HG03565 (cell line): ENCODE results near the gene TEX13A.
"Not testable (repeated sequence)": the region's sequence is repeated elsewhere in the genome, so short reads cannot be mapped to it uniquely, and the experiment has no call there.

ENCODE experiments used
- ATAC-seq: cut with Tn5 transposase; IDR thresholded peaks from one replicate; pipeline ENCODE4 v1.9.1; 2021; ENCODE audit warnings: mild to moderate bottlenecking, moderate library complexity; ENCODE audit not compliant: unreplicated experiment

Gene TEX13A

DNA sequence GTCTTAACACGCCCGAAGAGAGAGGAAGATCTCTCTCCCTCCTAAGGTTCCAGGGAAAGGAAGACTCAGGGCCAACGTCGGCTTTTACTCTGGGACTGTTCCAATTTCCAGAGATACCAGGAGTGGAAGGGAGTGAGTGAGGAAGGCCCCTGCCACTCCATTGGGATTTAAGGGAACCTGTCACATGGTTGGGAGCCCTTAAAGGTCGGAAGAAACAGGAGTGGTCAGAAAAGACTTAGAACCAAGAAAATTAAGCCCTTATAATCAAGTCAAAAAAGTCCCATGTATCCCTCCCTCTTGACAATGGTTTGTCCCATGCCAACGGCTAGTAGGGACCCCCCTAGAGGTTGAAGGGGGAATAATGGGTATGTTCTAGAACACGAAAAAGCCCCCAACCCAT is at the start of gene TEX13A:
Gene TEX13A (minus strand): TSS at position 59 of the 400 bp plus-strand sequence. CDS start 297 bp downstream, outside the sequence.
- ATAC-seq, result no peak

DNA sequence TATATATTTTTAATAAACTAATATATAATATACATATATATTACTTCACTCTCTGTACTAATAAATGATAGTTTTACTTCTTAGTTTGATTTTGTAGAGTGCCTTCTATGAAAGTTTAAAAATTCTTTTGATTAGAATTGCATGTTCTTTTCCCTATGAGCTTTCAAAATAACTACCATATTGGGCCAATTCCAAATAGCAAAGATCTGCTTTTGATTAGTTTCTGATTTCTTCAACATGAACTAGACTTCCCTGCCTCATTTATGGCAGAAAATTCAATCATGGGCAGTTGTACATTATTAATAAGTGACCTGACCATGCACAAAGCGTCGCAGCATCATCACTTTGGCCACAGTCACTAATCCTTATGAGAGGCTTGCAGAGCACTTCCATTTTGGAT is 48.9 kb upstream of the TEX13A start:
- ATAC-seq, result no peak

DNA sequence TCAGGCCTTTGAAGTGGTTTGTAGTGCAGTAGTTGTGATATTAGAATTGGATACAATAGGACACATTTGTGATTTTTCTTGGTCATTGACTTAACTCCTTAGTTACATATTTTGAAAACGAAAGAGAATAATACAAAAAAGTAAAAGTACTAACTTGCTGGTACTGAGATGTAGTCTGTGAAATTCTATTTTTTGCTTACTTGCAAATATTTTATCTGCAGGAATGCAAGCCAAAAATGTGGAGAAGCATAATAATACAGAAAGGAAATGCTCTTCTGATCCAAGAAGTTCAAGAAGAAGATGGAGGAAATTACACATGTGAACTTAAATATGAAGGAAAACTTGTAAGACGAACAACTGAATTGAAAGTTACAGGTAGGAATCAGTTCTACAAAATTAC is 46.7 kb upstream of the TEX13A start:
- ATAC-seq, result no peak

DNA sequence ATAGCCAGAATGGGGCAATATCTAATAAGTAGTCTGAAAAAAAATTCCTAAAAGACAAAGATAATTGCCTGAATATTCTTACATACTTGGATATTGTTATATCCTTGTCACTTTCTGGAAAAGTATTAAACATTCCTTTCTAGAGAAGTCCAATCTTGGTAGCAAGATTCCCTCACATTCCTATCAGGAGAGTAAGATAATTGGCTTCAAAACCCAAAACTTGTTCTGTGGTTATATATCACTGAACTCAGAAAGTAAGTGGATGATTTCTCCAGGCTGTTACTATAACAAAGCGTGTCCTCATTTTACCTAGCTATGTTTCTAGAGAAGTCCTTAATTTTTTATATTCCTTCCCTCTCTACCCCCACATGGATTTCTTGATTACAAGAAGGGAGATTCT is 46.0 kb upstream of the TEX13A start:
- ATAC-seq, result no peak

- ATAC-seq, result no peak
Observed at GRCh38 chrX:105265093-105265492, 44.6 kb upstream of the TEX13A start.

- no peak for ATAC-seq
Observed at GRCh38 chrX:105263801-105264200, 43.3 kb upstream of the TEX13A start.

DNA sequence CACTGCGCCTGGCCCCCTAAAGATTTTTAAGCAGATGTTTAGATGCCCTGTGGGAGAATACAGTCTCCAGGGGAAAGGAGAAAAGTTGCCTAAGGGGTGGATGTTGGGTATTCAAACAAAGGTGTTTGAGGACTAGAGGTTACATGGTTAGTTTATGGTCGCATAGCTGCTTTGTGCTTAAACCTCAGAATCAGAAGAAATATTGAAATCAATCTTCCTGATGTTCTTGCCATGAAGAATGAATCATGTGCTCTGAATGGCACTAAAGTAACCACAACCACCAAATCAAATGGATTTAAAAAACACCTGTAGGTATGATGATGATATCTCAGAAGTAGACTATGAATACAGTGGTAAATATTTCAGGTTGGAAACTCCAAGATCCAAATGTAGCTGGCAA is 42.7 kb upstream of the TEX13A start:
- ATAC-seq, result no peak

DNA sequence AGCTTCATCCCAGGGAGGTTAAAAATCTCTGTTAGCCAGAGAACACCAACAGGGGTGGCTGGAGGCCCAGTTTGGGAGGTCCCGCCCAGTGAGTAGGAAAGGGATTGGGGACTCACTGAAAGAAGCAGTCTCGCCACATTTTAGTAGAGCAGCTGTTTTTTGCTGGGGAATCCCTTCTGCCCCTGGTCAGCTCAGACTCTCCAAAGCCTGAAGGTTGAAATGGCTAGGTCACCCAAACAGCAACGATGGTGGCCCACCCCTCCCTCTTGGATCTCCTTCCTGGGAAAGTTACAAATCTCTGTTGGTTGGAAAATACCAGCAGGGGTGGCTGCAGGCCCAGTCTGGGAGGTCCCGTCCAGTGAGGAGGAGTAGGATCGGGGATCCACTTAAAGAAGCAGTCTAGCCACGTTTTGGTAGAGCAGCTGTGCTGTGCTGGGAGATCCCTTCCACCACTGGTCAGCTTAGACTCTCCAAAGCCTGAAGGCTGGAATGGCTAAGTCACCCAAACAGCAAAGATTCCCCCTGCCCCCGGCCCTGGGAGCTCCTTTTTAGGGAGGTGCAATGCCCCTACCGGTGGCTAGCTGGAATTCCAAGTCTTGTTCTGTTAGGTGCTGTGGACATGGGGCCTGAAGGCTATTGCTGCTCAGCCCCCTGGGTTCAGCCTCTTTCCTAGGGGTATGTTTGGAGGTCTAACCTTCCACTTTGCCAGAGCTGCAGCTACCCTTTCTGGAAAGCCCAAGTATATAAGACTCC is 40.0 kb upstream of the TEX13A start:
- ATAC-seq, result no peak

GRCh38 chrX:105241056-105241455 is 20.6 kb upstream of the TEX13A start:
- ATAC-seq, result no peak

- ATAC-seq, result not testable (repeated sequence)
Observed at GRCh38 chrX:105237407-105237806, 16.9 kb upstream of the TEX13A start.

- ATAC-seq, result no peak
Observed at GRCh38 chrX:105229146-105229545, 8.7 kb upstream of the TEX13A start.

- ATAC-seq, result no peak
Observed at GRCh38 chrX:105228602-105229001, 8.1 kb upstream of the TEX13A start.

DNA sequence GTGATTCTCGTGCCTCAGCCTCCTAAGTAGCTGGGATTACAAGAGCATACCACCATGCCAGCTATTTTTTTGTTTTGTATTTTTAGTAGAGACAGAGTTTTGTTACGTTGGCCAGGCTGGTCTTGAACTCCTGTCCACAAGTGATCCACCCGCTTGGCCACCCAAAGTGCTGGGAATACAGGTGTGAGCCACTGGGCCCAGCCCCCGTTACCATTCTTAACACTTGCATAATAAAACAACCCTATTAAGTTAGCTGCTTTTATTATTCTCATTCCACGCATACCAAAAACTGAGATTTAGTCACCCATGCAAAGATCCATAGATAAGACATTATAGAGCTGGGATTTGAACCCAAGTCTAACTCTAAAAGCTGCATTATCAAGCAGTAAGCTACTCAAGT is 6.0 kb upstream of the TEX13A start:
- no peak for ATAC-seq

DNA sequence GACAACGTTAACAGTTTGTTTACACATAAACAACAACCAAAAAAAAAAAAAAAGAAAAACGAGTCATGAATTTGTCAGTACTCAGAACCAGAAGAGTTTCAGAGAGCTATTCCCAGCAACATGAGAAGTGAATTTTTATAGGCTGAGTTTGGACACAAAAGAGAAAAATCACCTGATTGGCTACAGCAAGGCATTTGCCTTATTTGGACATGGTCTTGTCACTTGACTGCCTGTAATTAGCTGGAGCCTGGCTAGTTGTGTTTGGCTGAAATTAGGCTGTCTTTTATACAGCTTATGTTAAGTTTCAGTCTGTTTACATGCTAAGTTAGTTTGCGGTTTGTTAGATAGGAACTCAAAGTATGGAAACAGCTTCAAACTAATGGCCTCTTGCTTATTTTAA is 880 bp upstream of the TEX13A start:
- no peak for ATAC-seq

DNA sequence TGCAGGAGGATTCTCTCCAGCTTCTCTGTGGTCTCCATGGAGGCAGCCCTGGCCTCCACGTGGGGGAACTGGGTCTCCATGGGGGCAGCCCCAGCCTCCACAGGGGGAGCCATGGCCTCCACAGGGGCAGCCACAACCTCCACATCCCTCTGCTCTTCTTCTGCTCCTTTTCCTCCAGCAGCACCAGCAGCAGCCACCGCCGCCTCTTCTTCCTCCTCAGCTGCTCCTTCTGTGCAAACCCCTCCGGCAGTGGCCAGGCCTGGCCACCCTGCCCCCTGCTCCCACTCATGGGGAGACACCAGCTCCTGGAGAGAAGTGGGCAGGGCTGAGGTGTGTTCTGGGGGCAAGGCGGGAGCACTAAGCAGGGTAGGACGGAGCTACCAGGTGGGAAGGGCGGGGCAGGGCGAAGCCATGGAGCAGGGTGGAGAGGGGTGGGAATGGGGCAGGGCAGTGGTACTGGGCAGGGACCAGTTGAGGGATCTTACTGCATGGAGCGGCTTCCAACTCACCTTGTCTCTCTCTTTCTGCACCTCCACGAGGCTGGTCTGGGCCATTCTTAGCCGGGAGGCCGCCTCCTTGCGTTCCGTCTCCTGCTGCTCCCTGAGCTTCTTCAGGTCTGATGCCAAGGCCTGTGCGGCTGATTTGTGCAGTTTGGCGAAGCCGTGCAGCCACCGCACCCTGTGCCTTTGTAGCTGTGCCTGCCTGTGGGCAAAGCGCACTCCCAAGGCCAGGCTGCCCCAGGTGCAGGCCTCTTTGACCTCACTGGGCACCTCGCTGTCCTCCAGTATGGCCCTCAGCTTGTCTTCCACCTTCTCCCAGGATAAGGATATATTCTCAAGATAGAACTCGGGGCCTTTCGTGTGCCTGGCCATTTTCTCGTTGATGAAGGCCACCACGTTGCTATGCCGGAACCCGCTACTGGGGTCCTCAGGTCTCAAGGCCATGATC is 766 bp downstream of the TEX13A start:
- no peak for ATAC-seq

DNA sequence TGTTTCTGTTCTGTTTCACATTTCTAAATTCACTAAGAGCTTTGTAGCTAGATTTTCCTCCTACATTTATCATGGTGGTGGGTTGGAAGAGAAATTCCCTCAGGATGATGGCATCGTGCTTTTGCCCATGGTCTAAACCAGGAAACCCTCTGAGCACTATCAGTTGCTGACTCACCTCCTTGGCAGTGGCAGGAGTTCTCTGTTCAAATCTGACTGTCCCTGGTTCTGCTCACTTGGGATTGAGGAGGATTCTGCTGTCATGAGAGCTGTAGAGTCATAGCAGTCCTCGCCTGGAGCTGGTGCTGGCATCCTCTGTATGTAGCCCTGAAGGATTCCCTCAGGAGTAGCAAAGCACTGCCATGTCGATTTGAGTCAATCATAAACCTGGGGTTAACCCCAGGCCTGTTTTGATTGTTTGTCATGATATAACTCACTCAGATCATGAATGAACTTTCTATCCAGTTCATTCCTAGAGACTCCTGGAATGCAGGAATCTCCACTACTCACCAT is 9.4 kb downstream of the TEX13A start:
- no peak for ATAC-seq

DNA sequence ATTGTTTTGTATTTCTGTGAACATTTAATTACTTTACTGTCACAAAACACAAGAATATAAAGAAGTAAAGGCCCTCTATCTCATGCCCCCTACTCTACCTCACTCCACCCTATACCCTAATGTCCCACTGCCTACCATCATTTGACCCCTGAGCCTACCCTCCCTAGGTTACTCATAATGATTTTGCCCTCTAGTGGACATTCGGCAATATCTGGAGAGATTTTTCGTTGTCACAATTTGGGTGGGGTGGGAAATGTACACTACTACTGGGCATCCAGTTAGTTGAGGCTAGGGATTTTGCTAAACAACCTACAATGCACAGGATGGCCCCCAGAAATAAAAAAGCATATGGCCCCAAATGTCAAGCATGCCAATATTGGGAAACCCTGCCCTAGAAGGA is 10.2 kb downstream of the TEX13A start:
- no peak for ATAC-seq

GRCh38 chrX:105209406-105209805 is 11.1 kb downstream of the TEX13A start:
- ATAC-seq, result no peak

DNA sequence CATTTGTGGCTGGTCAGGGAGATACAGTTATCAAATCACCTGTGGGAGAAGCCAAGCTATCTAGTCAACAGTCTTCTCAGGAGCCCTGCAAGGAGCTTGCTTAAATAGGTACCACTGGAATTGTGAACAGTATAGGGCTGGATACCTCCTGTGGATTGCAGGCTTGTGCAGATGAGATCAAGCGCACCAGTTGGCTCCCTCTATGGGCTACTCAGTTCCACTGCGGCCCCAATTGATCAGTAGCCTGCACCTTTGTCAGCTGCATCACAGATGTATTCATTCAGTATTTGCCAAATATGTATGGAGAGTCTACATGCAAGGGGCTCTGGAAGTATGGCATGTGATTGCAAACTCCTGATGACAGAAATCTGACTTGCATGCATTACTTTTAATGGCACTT is 28.6 kb downstream of the TEX13A start:
- no peak for ATAC-seq

GRCh38 chrX:105190252-105190853 is 30.1 kb downstream of the TEX13A start:
- no peak for ATAC-seq

DNA sequence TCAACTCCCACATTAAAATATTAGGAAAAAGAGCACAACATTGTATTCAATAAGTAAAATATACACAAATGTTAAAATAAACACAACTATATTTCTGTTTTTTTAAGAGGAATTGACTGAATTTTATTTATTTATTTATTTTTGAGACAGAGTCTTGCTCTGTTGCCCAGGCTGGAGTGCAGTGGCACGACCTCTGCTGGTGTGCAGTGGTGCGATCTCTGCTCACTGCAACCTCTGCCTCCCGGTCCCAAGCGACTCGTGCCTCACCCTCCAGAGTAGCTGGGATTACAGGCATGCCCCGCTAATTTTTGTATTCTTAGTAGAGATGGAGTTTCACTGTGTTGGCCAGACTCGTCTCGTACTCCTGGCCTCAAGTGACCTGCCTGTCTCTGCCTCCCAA is 31.4 kb downstream of the TEX13A start:
- ATAC-seq, result no peak
